OCI-LY7 (cell line): ENCODE data around the gene GNG7. TPM values are rescaled to one million over a fixed set of nuclear protein-coding genes. Genes with fewer than 3 reads are reported as not detected.

Source experiments
- BruUV-seq: library from RNA; stranded (reverse); fragments of 400-500 nt; replicated peaks from 2 replicates; lab custom pipeline; 2021; lab: Mats Ljungman, UMichigan
- CTCF ChIA-PET: fragments of 300-600 bp; sonication (Branson Sonifier 250); formaldehyde crosslinking; loops from one replicate; lab custom pipeline; 2022; ENCODE audit warnings: antibody characterized with exemption; ENCODE audit not compliant: unreplicated experiment; lab: Charles Lee
- POLR2A ChIA-PET: fragments of 300-600 bp; sonication (Branson Sonifier 250); formaldehyde crosslinking; loops from one replicate; lab custom pipeline; 2022; ENCODE audit warnings: antibody characterized with exemption; lab: Charles Lee
- DNase-seq: peaks from one replicate; pipeline ENCODE4 v3.0.0-alpha.2; 2015; ENCODE audit warnings: low spot score
- H2AFZ ChIP-seq: fragments of 200-600 bp; sonication (generic), shearing (Covaris generic); 2 replicates; pipeline ENCODE4 v1.6.1; 2014; ENCODE audit warnings: mild to moderate bottlenecking, antibody characterized with exemption, low read length, moderate library complexity
- H3K27ac ChIP-seq: fragments of 200-600 bp; sonication (generic); 2 replicates; pipeline ENCODE4 v1.5.1; 2014; ENCODE audit warnings: mixed run types, low read depth, mild to moderate bottlenecking, moderate library complexity, low read length, inconsistent platforms; ENCODE audit not compliant: poor library complexity, severe bottlenecking
- H3K36me3 ChIP-seq: fragments of 200-600 bp; sonication (generic); 2 replicates; pipeline ENCODE4 v1.6.1; 2014; ENCODE audit warnings: mild to moderate bottlenecking, antibody characterized with exemption, low read length, moderate library complexity, mixed read lengths; ENCODE audit not compliant: insufficient read depth
- H3K4me1 ChIP-seq: fragments of 200-600 bp; sonication (generic); 2 replicates; pipeline ENCODE4 v1.5.1; 2014; ENCODE audit warnings: mild to moderate bottlenecking, low read length; ENCODE audit not compliant: insufficient read depth, poor library complexity, severe bottlenecking
- H3K4me2 ChIP-seq: fragments of 200-600 bp; sonication (generic); 2 replicates; pipeline ENCODE4 v1.6.1; 2014; ENCODE audit warnings: mild to moderate bottlenecking, low read length
- H3K4me3 ChIP-seq: fragments of 200-600 bp; sonication (generic); 2 replicates; pipeline ENCODE4 v1.5.1; 2014; ENCODE audit warnings: mild to moderate bottlenecking, low read depth, low read length; ENCODE audit not compliant: poor library complexity, severe bottlenecking
- H3K79me2 ChIP-seq: fragments of 200-600 bp; sonication (generic); 2 replicates; pipeline ENCODE4 v1.6.1; 2016; ENCODE audit warnings: low read depth, mild to moderate bottlenecking, low read length, moderate library complexity, mixed read lengths; ENCODE audit not compliant: insufficient read depth
- H3K9me2 ChIP-seq: fragments of 200-600 bp; sonication (generic); 2 replicates; pipeline ENCODE4 v1.6.1; 2016; ENCODE audit warnings: mild to moderate bottlenecking, low read length, mixed read lengths; ENCODE audit not compliant: insufficient read depth
- H3K9me3 ChIP-seq: fragments of 200-600 bp; sonication (generic); 2 replicates; pipeline ENCODE4 v1.6.1; 2014; ENCODE audit warnings: mild to moderate bottlenecking, mixed run types, low read length, mixed read lengths
- H4K20me1 ChIP-seq: fragments of 200-600 bp; sonication (generic); 2 replicates; pipeline ENCODE4 v1.6.1; 2014; ENCODE audit warnings: mild to moderate bottlenecking, antibody characterized with exemption, low read length, moderate library complexity, mixed read lengths; ENCODE audit not compliant: insufficient read depth
- CTCF ChIP-seq: fragments of 200-600 bp; sonication (generic); conservative IDR thresholded peaks from 2 replicates; pipeline ENCODE4 v1.5.1; 2014; ENCODE audit warnings: mild to moderate bottlenecking, antibody characterized with exemption, low read length, moderate library complexity, mixed read lengths
- EZH2phosphoT487 ChIP-seq: fragments of 200-600 bp; sonication (generic); IDR thresholded peaks from 2 replicates; pipeline ENCODE4 v1.6.1; 2018; ENCODE audit warnings: low read depth, borderline replicate concordance, mild to moderate bottlenecking, mixed run types, antibody characterized with exemption, low read length, moderate library complexity, mixed read lengths
- intact Hi-C: fragments of 100-400 bp; cut with micrococcal nuclease; formaldehyde crosslinking; loops from one replicate; pipeline ENCODE4 v1.10.0; 2022; ENCODE audit not compliant: unreplicated experiment
- total RNA-seq, 2 experiments: library from RNA; depleted of rRNA in 1 of 2; stranded (reverse); fragments of >200 nt in 1 of 2; shearing (Covaris generic) in 1 of 2; gene quantifications; 2 replicates each; pipeline ENCODE4 v1.2.3, GENCODE V29; 2014 to 2022

GNG7 gene
- total RNA-seq, 2 experiments from 2014 or later, result 13.9 to 15.3 TPM

GRCh38 chr19:2517881-2518601 is 184.5 kb downstream of the GNG7 start:
- Histone ChIP-seq H3K9me2 (no peaks in the 10 kb centered on the region), H3K4me3 (no peak overlapping the region), H2AFZ (no peak overlapping the region), H3K9me3 (no peaks in the 10 kb centered on the region), H4K20me1 (no peaks in the 10 kb centered on the region), H3K79me2 (no peaks in the 10 kb centered on the region), H3K36me3 (no peaks in the 10 kb centered on the region), H3K4me2 (no peak overlapping the region), H3K4me1 (no peaks in the 10 kb centered on the region), H3K27ac (no peak overlapping the region)
- DNase-seq, result no peak
- CTCF ChIA-PET, result no interaction called here
- TF ChIP-seq CTCF, result no peak
- TF ChIP-seq EZH2phosphoT487, result no peak
- POLR2A ChIA-PET, result no interaction called here
- no TSS peak for BruUV-seq
- intact Hi-C loops, result no loop called here

DNA sequence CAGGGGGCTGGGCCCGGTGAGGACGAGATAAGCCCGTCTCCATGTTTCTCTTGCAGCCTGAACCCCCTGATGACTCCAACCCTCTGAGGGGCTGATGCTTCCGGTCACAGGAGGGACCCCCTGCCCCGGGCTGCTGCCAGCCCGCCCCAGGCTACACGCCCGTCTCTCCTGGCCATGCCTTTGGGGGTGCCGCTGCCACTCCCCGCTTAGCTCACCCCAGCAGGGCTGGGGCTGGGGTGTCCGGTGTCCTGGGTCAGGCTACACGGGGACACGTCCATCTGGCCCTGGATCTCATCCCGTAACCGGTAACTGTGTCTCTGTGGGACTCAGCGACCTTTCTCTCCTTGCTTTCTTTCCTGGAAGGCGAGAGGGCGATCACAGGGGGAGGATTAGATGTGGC is 185.8 kb downstream of the GNG7 start:
- BruUV-seq, result no TSS peak
- CTCF ChIA-PET, result no interaction called here
- Histone ChIP-seq H3K79me2 (no peaks in the 10 kb centered on the region), H3K4me1 (no peaks in the 10 kb centered on the region), H3K4me3 (no peak overlapping the region), H3K27ac (no peak overlapping the region), H3K9me3 (no peaks in the 10 kb centered on the region), H3K4me2 (no peak overlapping the region), H4K20me1 (no peaks in the 10 kb centered on the region), H3K9me2 (no peaks in the 10 kb centered on the region), H3K36me3 (no peaks in the 10 kb centered on the region), H2AFZ (no peak overlapping the region)
- intact Hi-C loops, result no loop called here
- POLR2A ChIA-PET, result no interaction called here
- no peak for DNase-seq
- no peak for TF ChIP-seq EZH2phosphoT487
- no peak for TF ChIP-seq CTCF

DNA sequence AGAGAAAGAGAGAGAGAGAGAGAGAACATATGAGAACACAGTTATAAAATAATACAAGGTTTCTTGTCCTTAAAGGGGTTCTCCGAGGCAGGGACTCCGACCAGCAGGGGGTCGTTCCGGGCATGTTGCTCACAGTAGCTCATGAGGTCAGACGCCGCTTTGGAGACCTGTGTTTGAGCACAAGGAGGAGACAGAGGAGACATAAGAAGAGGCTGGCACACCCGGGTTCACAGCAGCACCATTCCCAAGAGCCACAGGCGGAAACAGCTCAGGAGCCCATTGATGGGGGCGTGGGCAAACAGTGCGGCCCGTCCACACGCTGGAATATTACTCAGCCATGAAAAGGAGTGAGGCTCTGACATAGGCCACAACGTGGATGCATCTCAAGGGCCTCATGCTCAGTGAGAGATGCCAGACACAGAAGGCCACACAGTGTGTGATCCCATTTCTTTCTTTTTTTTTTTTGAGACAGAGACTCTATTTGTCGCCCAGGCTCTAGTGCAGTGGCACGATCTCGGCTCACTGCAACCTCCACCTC is 187.4 kb downstream of the GNG7 start:
- DNase-seq, result no peak
- Histone ChIP-seq H3K27ac (no peak overlapping the region), H4K20me1 (no peaks in the 10 kb centered on the region), H3K9me2 (no peaks in the 10 kb centered on the region), H2AFZ (no peak overlapping the region), H3K4me3 (no peak overlapping the region), H3K9me3 (no peaks in the 10 kb centered on the region), H3K36me3 (no peaks in the 10 kb centered on the region), H3K4me1 (no peaks in the 10 kb centered on the region), H3K79me2 (no peaks in the 10 kb centered on the region), H3K4me2 (no peak overlapping the region)
- ChIA-PET CTCF (no interaction called here), POLR2A (no interaction called here)
- TF ChIP-seq CTCF (no peak), EZH2phosphoT487 (no peak)
- no TSS peak for BruUV-seq
- intact Hi-C loops, result no loop called here
